Loucy (cell line): ENCODE measurements around the gene CDH2.

Experiments
- H2AFZ ChIP-seq: fragments of 200-600 bp; sonication (generic); 2 replicates; pipeline ENCODE4 v1.6.0; 2016; ENCODE audit warnings: antibody characterized with exemption, mild to moderate bottlenecking, low read length, moderate library complexity
- H3F3A ChIP-seq: fragments of 200-600 bp; 2 replicates; pipeline ENCODE4 v1.6.0; 2016; ENCODE audit warnings: antibody characterized with exemption, low read depth, mild to moderate bottlenecking
- H3K27me3 ChIP-seq: fragments of 200-600 bp; sonication (generic); 2 replicates; pipeline ENCODE4 v1.6.1; 2014; ENCODE audit warnings: low read length, mild to moderate bottlenecking; ENCODE audit not compliant: insufficient read depth, poor library complexity, severe bottlenecking
- H3K36me3 ChIP-seq: fragments of 200-600 bp; sonication (generic); 2 replicates; pipeline ENCODE4 v1.6.1; 2016; ENCODE audit warnings: low read length; ENCODE audit not compliant: insufficient read depth
- H3K4me1 ChIP-seq: fragments of 200-600 bp; sonication (generic); 2 replicates; pipeline ENCODE4 v1.5.1; 2014; ENCODE audit warnings: low read length, mild to moderate bottlenecking; ENCODE audit not compliant: insufficient read depth, poor library complexity, severe bottlenecking
- H3K4me2 ChIP-seq: fragments of 200-600 bp; sonication (generic); 2 replicates; pipeline ENCODE4 v1.6.0; 2014; ENCODE audit warnings: antibody characterized with exemption, low read length, low read depth, mild to moderate bottlenecking; ENCODE audit not compliant: poor library complexity, severe bottlenecking
- H3K4me3 ChIP-seq: fragments of 200-600 bp; sonication (generic); 2 replicates; pipeline ENCODE4 v1.5.1; 2014; ENCODE audit warnings: low read length, mild to moderate bottlenecking, mixed read lengths; ENCODE audit not compliant: poor library complexity, severe bottlenecking
- H3K79me2 ChIP-seq: fragments of 200-600 bp; sonication (generic); 2 replicates; pipeline ENCODE4 v1.6.1; 2014; ENCODE audit warnings: low read length; ENCODE audit not compliant: insufficient read depth
- H3K9ac ChIP-seq: fragments of 200-600 bp; sonication (generic); 2 replicates; pipeline ENCODE4 v1.6.0; 2014; ENCODE audit warnings: mild to moderate bottlenecking, low read depth, low read length, moderate library complexity; ENCODE audit not compliant: poor library complexity, severe bottlenecking
- H3K9me2 ChIP-seq: fragments of 200-600 bp; sonication (generic); replicated peaks from 2 replicates; pipeline ENCODE4 v1.6.1; 2016; ENCODE audit warnings: low read depth, low read length, mixed read lengths
- H3K9me3 ChIP-seq: fragments of 200-600 bp; sonication (generic); 2 replicates; pipeline ENCODE4 v1.6.1; 2014; ENCODE audit warnings: mild to moderate bottlenecking, antibody characterized with exemption, low read length, low read depth; ENCODE audit not compliant: insufficient read depth
- H4K20me1 ChIP-seq: fragments of 200-600 bp; sonication (generic); 2 replicates; pipeline ENCODE4 v1.6.0; 2014; ENCODE audit warnings: antibody characterized with exemption, low read length, mild to moderate bottlenecking; ENCODE audit not compliant: insufficient read depth, poor library complexity, severe bottlenecking
- CTCF ChIP-seq: fragments of 200-600 bp; sonication (generic); conservative IDR thresholded peaks from 2 replicates; pipeline ENCODE4 v1.5.1; 2014; ENCODE audit warnings: mild to moderate bottlenecking, antibody characterized with exemption, low read length
- EZH2phosphoT487 ChIP-seq: fragments of 200-600 bp; IDR thresholded peaks from 2 replicates; pipeline ENCODE4 v1.6.1; 2018; ENCODE audit warnings: antibody characterized with exemption, mild to moderate bottlenecking, moderate library complexity, borderline replicate concordance

Gene CDH2

DNA sequence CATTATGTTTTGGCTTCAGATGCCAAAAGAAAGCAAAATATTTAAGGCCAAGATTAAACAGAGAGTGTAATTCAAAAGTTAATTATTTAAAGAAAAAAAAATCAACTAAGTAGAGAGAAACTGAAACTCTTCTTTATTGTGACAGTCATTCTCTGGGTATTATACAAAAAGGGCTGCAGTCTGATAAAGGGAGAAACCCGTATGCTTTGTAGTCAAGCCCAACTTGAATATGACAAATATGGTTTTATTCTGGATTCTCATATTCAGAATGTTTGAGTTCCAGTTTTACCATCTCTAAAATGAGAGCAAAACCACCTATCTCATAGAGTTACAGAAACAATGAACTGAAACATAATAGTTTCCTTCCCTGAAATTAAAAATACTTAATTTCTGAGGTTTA is 8.2 kb downstream of the CDH2 start:
- peaks cover 89% of the 10 kb centered on the region for H3K79me2 ChIP-seq

GRCh38 chr18:28167835-28168349 is 9.0 kb downstream of the CDH2 start:
- no peak for TF ChIP-seq CTCF
- TF ChIP-seq EZH2phosphoT487: no peak
- Histone ChIP-seq H2AFZ (no peak overlapping the region), H3F3A (peaks cover 2% of the 10 kb centered on the region; the same call in 1 of the 2 replicates), H3K4me3 (no peak overlapping the region), H3K9me3 (no peaks in the 10 kb centered on the region), H3K79me2 (peaks cover 87% of the 10 kb centered on the region), H3K27me3 (no peaks in the 10 kb centered on the region), H3K9me2 (no peaks in the 10 kb centered on the region), H3K4me1 (peaks cover 23% of the 10 kb centered on the region), H3K4me2 (no peak overlapping the region), H3K9ac (no peak overlapping the region), H4K20me1 (peaks cover 51% of the 10 kb centered on the region), H3K36me3 (no peaks in the 10 kb centered on the region)

More for the DNA sequence above, 8.2 kb downstream of the CDH2 start:
- H4K20me1 ChIP-seq: peaks cover 60% of the 10 kb centered on the region
- no peak overlapping the region for H2AFZ ChIP-seq
- H3K9ac ChIP-seq: no peak overlapping the region
- H3K9me3 ChIP-seq: no peaks in the 10 kb centered on the region
- no peak overlapping the region for H3K4me3 ChIP-seq
- TF ChIP-seq EZH2phosphoT487: no peak
- no peak for TF ChIP-seq CTCF
- H3K4me2 ChIP-seq: peak overlapping the region; percentile 13
- peaks cover 31% of the 10 kb centered on the region for H3K4me1 ChIP-seq
- H3K27me3 ChIP-seq: no peaks in the 10 kb centered on the region
- no peaks in the 10 kb centered on the region for H3K36me3 ChIP-seq
- H3F3A ChIP-seq: peaks cover 5% of the 10 kb centered on the region; the same call in 1 of the 2 replicates
- no peaks in the 10 kb centered on the region for H3K9me2 ChIP-seq

DNA sequence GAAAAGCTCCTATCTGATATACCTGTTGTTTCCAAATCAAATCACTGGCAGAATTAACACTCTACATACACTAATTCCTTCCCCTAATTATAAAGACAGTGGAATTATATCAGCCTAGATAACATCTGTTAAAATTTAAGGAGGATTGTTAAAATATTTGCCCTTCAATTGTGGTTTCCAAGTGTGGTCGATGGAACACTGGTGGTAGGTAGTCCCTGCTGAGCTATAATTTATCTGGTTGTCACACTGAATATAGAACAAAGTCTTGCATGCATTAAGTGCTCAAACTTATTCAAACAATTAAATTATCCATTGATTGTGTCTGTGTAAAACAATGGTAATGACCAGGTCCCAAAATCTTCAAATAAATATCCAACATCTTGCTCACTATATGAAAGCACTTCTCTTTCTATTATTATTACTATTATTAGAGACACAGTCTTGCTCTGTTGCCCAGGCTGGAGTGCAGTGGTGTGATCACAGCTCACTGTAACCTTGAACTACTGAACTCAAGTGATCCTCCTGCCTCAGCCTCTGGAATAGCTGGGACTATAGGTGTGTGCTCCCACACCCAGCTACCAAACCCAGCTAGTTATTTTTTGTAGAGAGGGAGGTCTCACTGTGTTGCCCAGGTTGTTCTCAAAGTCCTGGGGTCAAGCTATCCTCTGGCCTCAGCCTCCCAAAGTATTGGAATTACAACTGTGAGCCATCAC is 12.0 kb downstream of the CDH2 start:
- no peak overlapping the region for H2AFZ ChIP-seq
- H3K4me3 ChIP-seq: no peak overlapping the region
- H3K9ac ChIP-seq: no peak overlapping the region
- H3K4me1 ChIP-seq: peaks cover 18% of the 10 kb centered on the region
- H3K79me2 ChIP-seq: peaks cover 83% of the 10 kb centered on the region
- H3K9me3 ChIP-seq: no peaks in the 10 kb centered on the region
- no peak for TF ChIP-seq EZH2phosphoT487
- TF ChIP-seq CTCF: no peak
- no peaks in the 10 kb centered on the region for H3K9me2 ChIP-seq
- no peaks in the 10 kb centered on the region for H3K36me3 ChIP-seq
- H3K4me2 ChIP-seq: no peak overlapping the region
- H3F3A ChIP-seq: no peaks in the 10 kb centered on the region
- no peaks in the 10 kb centered on the region for H3K27me3 ChIP-seq
- H4K20me1 ChIP-seq: peaks cover 40% of the 10 kb centered on the region
